Muscle of back (tissue), 11 donors: ENCODE measurements around the gene NFKBIL1. TPM values are rescaled to one million over a fixed set of nuclear protein-coding genes. Genes with fewer than 3 reads are reported as not detected.
"Not testable (repeated sequence)": the region's sequence is repeated elsewhere in the genome, so short reads cannot be mapped to it uniquely, and the experiment has no call there.

Source experiments
- DNase-seq, 3 donors: peaks; one replicate each; pipeline versions ENCODE4 v3.0.0 to v3.0.0-alpha.2; 2013
- polyA plus RNA-seq, 10 donors: library from polyadenylated mRNA; unstranded; fragments of 120-200 nt; gene quantifications; one replicate each; pipeline ENCODE4 v1.2.1, GENCODE V29; 2013; ENCODE audit not compliant: insufficient read length in 10 of 10

The NFKBIL1 gene
- polyA plus RNA-seq, 10 donors = 11.3 to 17.7 (median 14.4) TPM

- DNase-seq = no peak
Measured at GRCh38 chr6:31579546-31580437, 32.4 kb downstream of the NFKBIL1 start.

DNA sequence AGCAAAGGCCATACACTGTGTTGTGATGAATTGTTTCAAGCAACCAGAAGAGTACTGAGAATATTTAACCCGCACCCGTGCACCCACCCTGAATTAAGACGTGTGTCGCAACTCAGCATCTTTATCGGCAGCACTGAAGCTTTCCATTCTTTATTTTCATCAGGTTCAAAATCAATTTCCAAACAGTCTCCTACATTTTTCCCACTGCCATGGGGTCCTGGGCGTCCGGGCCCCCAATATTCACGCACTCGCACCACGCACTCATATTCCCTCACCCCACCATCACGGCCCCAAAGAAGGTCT, 33.0 kb downstream of the NFKBIL1 start:
- DNase-seq = no peak

GRCh38 chr6:31580807-31581433, 33.5 kb downstream of the NFKBIL1 start:
- DNase-seq = peak; percentile 73 to 94 (median 87)

DNA sequence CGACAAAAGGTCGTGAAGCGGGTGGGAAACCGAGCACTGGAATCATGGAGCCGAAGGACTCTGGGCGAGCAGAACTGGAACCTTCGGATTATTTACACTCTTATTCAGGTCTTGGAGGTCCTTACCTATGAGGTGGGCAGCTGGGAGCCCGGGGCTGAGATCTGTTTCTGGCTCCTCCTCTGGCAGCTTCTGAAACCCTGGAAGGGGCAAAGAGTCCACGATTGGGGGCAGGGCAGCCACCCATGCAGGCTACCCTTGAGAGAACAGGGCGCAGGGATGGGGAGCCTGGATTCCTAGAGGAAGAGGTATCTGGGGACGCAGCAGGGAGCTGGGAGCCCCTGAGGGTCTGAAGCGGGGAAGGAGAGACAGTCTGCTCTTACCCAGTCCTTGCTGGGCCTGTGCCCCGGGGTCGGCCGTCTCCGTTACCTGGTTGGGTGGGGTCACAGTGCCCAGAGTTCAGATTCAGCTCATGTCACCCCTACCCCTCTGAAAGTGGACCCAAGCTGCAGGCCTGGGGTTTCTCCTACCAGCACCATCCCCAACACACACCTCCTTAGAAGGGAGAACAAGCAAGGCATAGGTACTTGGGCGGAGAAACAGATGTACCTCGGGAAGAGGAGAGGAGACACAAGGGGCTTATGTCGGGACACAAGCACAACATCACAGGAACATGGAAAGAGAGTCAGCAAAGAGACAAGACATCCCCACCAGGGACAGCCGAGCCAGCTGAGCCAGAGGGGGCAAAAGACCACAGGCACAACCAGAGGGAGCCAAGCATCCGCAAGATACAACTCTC, 34.2 kb downstream of the NFKBIL1 start:
- peak in 1 of 3 donors; percentile 22 for DNase-seq

DNA sequence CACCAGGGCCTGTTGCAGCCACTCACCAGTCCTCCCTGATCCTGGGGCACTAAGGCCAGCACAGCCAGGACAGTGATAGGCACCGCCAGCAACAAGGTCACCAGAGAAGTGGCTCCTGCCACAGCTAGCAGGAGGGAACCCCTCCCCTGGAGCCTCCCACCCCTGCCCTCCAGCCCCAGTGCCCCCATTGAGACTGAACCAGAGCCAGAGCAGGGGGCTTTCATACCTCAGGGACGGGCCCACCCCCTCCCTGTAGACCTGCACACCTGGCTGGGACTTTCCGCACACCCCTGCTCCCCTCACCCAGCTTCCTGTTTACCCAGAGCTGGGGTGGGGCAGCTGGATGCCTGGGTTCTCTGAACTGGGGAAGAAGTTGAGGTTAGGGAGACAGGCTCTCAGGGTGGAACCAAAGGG, 34.8 kb downstream of the NFKBIL1 start, which contains the start of gene LTB:
TSS of gene LTB (minus strand) at position 195 of the 414 bp plus-strand sequence. CDS start at position 188, 7 bp downstream.
- no peak for DNase-seq

GRCh38 chr6:31585491-31585890, 38.1 kb downstream of the NFKBIL1 start:
- no peak for DNase-seq

- peak in 1 of 3 donors; percentile 33 for DNase-seq
Measured at GRCh38 chr6:31586008-31586407, 38.6 kb downstream of the NFKBIL1 start, which contains the start of gene LST1. Gene LST1 (plus strand): TSS chr6:31586277. CDS start chr6:31587300, 1,023 bp downstream.

DNA sequence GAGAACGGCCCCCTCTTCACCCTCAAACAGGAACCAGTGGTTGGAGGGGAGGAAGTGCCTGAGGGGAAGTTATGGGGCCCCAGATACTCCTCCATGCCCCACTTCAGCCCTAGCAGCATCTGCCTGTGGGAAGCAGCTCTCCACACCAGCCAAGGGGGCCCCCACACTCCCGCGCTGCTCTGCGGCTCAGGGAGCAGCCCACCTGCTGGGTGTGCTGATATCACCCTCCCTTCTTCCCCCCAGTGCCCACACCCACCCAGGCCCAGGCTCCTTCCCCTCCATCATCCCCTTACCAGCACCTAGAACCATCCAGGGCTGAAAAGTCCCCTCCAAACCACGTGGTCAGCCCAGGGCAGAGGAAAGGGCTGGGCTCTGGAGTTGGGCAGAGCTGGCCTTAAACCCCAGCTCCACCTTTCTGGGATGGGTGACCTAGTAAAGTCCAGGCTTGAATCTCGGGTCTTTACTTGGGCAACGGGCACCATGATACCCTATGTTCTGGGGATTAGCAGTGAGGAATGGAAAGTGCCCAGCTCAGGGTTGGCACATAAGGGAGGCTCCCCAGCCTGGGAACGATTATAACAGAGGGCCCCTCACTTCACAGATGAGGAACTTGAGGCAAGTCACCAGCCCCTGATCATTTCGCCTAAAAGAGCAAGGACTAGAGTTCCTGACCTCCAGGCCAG, 39.3 kb downstream of the NFKBIL1 start:
- peak in 1 of 3 donors; percentile 35 for DNase-seq

- DNase-seq = no peak
Measured at GRCh38 chr6:31587791-31588777, 40.7 kb downstream of the NFKBIL1 start.

DNA sequence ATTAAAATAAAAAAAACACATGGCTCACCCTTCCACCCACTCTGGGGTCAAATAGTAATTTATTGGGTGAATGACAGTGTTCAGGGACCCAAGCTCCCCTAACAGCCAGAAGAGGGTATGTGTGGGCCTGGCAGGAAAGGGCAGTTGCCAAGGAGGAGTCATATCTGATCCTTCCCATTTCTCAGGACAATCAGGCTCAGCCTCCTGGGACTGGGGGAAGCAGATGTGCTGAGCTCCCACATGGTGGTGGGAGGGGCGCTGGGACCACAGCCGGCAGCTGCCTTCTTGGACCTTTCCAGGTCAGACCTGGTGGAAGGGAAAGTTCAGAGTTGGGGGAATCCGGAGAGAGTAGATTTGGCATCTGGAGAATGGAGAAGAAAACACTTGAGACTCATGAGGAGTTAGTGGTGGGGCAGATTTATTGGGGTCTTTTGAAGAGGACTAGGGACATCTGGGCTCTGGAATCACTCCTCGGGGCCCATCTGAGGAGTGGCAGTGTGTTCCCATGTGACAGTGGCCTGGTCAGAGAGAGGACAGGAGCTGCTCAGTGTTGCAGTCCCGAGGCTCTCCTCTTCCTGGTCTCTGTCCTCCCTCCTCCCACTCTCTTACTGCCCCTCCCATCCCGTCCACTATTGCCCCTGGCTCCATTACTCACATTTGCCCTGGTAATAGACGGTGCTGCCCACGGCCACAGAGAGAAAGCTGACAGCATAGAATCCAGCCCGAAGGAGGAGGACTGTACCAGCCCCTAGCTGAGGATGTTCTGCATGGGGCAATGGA, 41.7 kb downstream of the NFKBIL1 start:
- DNase-seq = no peak

- DNase-seq = not testable (repeated sequence)
Measured at GRCh38 chr6:31590691-31591090, 43.3 kb downstream of the NFKBIL1 start.

- no peak for DNase-seq
Measured at GRCh38 chr6:31592396-31592771, 45.0 kb downstream of the NFKBIL1 start.

DNA sequence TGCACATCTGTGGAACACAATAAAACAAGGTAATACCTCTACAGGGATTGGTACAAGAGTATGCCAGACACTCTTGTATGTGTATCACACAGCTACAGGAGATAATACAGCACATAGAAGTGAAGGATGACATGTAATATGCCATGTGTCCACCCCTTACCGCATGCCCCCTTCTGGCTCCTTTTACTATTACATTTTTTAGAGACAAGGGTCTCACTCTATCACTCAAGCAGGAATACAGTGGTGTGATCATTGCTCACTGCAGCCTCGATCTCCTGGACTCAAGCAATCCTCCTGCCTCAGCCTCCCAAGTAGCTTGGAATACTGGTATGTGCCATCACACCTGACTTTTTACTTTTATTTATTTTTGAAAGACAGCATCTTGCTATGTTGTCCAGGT, 49.6 kb downstream of the NFKBIL1 start:
- peak in 1 of 3 donors; percentile 39 for DNase-seq

DNA sequence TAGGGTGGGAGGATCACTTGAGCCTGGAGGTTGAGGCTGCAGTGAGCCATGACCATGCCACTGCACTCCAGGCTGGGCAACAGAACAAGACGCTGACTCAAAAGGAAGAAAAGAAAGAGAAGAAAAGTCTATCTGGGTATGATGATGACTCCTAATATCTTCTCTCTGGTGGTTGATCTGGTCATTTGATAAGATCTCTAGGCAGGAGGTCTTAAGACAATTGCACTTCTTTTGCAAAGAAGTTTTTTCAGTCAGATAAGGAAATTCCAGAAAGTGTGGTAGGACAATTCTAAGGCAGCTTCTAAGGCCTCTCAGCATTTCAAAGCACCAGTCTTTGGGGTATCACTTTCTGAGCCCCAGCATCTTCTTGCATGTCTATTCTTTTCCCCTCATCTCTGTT, 59.9 kb downstream of the NFKBIL1 start:
- no peak for DNase-seq

Other genes with a start within 250 kb of the NFKBIL1 start
- gene HLA-B, start 190.4 kb upstream of the NFKBIL1 start, polyA plus RNA-seq = 100 to 1,000 TPM; 114 to 299 (median 141) TPM
- 10 to 100 TPM in 1 of 10 donors, 1 to 10 TPM in 9; 3.8 to 12.2 (median 7.2) TPM for gene MICA, start 144.0 kb upstream of the NFKBIL1 start, polyA plus RNA-seq
- 1 to 10 TPM in 5 of 10 donors, under 1 TPM in 5; 0.47 to 1.1 (median 0.99) TPM for gene MICB, start 49.5 kb upstream of the NFKBIL1 start, polyA plus RNA-seq
- gene MCCD1, start 18.6 kb upstream of the NFKBIL1 start, polyA plus RNA-seq = not detected
- 100 to 1,000 TPM; 292 to 441 (median 367) TPM for gene DDX39B, start 5.6 kb upstream of the NFKBIL1 start, polyA plus RNA-seq
- gene ATP6V1G2, start 1.0 kb upstream of the NFKBIL1 start, polyA plus RNA-seq = 1 to 10 TPM; 2.5 to 5.9 (median 3.9) TPM
- under 1 TPM in 6 of 10 donors, not detected in 4; 0.12 to 0.91 (median 0.21) TPM for gene LTA, start 24.7 kb downstream of the NFKBIL1 start, polyA plus RNA-seq
- gene TNF, start 28.0 kb downstream of the NFKBIL1 start, polyA plus RNA-seq = 1 to 10 TPM in 1 of 10 donors, under 1 TPM in 8, not detected in 1; 0.17 to 3.5 (median 0.29) TPM
- gene LTB, start 34.8 kb downstream of the NFKBIL1 start, polyA plus RNA-seq = 10 to 100 TPM in 1 of 10 donors, 1 to 10 TPM in 6, under 1 TPM in 3; 0.67 to 32.2 (median 1.5) TPM
- 10 to 100 TPM in 1 of 10 donors, 1 to 10 TPM in 9; 4.1 to 10.9 (median 6.4) TPM for gene LST1, start 38.7 kb downstream of the NFKBIL1 start, polyA plus RNA-seq
- under 1 TPM in 4 of 10 donors, not detected in 6; 0.20 to 0.59 (median 0.30) TPM for gene NCR3, start 45.4 kb downstream of the NFKBIL1 start, polyA plus RNA-seq
- 10 to 100 TPM; 15.1 to 35.2 (median 23.0) TPM for gene AIF1, start 67.6 kb downstream of the NFKBIL1 start, polyA plus RNA-seq
- gene PRRC2A, start 73.1 kb downstream of the NFKBIL1 start, polyA plus RNA-seq = 100 to 1,000 TPM; 112 to 149 (median 132) TPM
- gene BAG6, start 105.1 kb downstream of the NFKBIL1 start, polyA plus RNA-seq = 100 to 1,000 TPM; 177 to 216 (median 198) TPM
- 1 to 10 TPM; 2.6 to 5.7 (median 4.2) TPM for gene APOM, start 108.3 kb downstream of the NFKBIL1 start, polyA plus RNA-seq
- gene C6orf47, start 113.2 kb downstream of the NFKBIL1 start, polyA plus RNA-seq = 10 to 100 TPM; 11.4 to 16.0 (median 13.4) TPM
- gene GPANK1, start 117.4 kb downstream of the NFKBIL1 start, polyA plus RNA-seq = 10 to 100 TPM; 10.1 to 16.9 (median 12.2) TPM
- gene CSNK2B, start 118.5 kb downstream of the NFKBIL1 start, polyA plus RNA-seq = 100 to 1,000 TPM; 118 to 150 (median 138) TPM
- gene LY6G5B, start 122.4 kb downstream of the NFKBIL1 start, polyA plus RNA-seq = 10 to 100 TPM in 6 of 10 donors, 1 to 10 TPM in 4; 5.6 to 24.0 (median 10.9) TPM
- gene LY6G5C, start 133.5 kb downstream of the NFKBIL1 start, polyA plus RNA-seq = 1 to 10 TPM in 9 of 10 donors, under 1 TPM in 1; 0.68 to 5.1 (median 2.4) TPM
- gene ABHD16A, start 155.7 kb downstream of the NFKBIL1 start, polyA plus RNA-seq = 10 to 100 TPM; 36.3 to 50.0 (median 39.2) TPM
- under 1 TPM in 3 of 10 donors, not detected in 7; 0.17 to 0.38 (median 0.20) TPM for gene LY6G6F, start 159.3 kb downstream of the NFKBIL1 start, polyA plus RNA-seq
- gene LY6G6D, start 167.7 kb downstream of the NFKBIL1 start, polyA plus RNA-seq = 1 to 10 TPM in 1 of 10 donors, under 1 TPM in 5, not detected in 4; 0.42 to 1.1 (median 0.53) TPM
- gene LY6G6C, start 174.1 kb downstream of the NFKBIL1 start, polyA plus RNA-seq = 1 to 10 TPM in 1 of 10 donors, under 1 TPM in 8, not detected in 1; 0.19 to 1.0 (median 0.38) TPM
- 1 to 10 TPM in 3 of 10 donors, under 1 TPM in 7; 0.52 to 1.8 (median 0.82) TPM for gene MPIG6B, start 175.8 kb downstream of the NFKBIL1 start, polyA plus RNA-seq
- gene DDAH2, start 181.7 kb downstream of the NFKBIL1 start, polyA plus RNA-seq = 100 to 1,000 TPM in 8 of 10 donors, 10 to 100 TPM in 2; 87.3 to 135 (median 109) TPM
- gene CLIC1, start 188.9 kb downstream of the NFKBIL1 start, polyA plus RNA-seq = 100 to 1,000 TPM; 114 to 181 (median 138) TPM
- 10 to 100 TPM in 6 of 10 donors, 1 to 10 TPM in 4; 5.9 to 29.4 (median 13.5) TPM for gene MSH5, start 192.4 kb downstream of the NFKBIL1 start, polyA plus RNA-seq
- gene SAPCD1, start 215.0 kb downstream of the NFKBIL1 start, polyA plus RNA-seq = 10 to 100 TPM in 1 of 10 donors, 1 to 10 TPM in 9; 2.1 to 10.9 (median 3.0) TPM
- 1 to 10 TPM in 9 of 10 donors, under 1 TPM in 1; 0.88 to 3.3 (median 2.3) TPM for gene VWA7, start 229.7 kb downstream of the NFKBIL1 start, polyA plus RNA-seq
- 10 to 100 TPM; 42.0 to 63.0 (median 46.2) TPM for gene VARS1, start 248.1 kb downstream of the NFKBIL1 start, polyA plus RNA-seq